HCT116 (cell line): Measurements from ENCODE around the gene TMEM41A. TPM values are rescaled to one million over a fixed set of nuclear protein-coding genes. Genes with fewer than 3 reads are reported as not detected.

ENCODE experiments used
- ATAC-seq: fragments of 200-7000 bp; cut with Tn5 transposase; 2 replicates; pipeline ENCODE4 v1.9.1; 2020; ENCODE audit warnings: mild to moderate bottlenecking, moderate library complexity
- BruUV-seq: library from RNA; stranded (reverse); fragments of 400-500 nt; replicated peaks from 2 replicates; lab custom pipeline; 2021; lab: Mats Ljungman, UMichigan
- CTCF ChIA-PET: fragments of 300-600 bp; sonication (Branson Sonifier 250); formaldehyde crosslinking; loops from one replicate; lab custom pipeline; 2021; ENCODE audit warnings: antibody characterized with exemption; lab: Charles Lee
- POLR2A ChIA-PET: fragments of 300-600, 350-600 bp; sonication (Branson Sonifier 250); formaldehyde crosslinking; loops from one replicate; lab custom pipeline; 2021; ENCODE audit warnings: antibody characterized with exemption; lab: Charles Lee
- RAD21 ChIA-PET, 2 experiments: fragments of 300-600 bp; sonication (Branson Sonifier 250); formaldehyde crosslinking; loops; one replicate each; lab custom pipeline; 2023; ENCODE audit warnings: low total read pairs in 2 of 2; ENCODE audit not compliant: uncharacterized antibody in 2 of 2, unreplicated experiment in 2 of 2, low non-redundant PET in 1 of 2; lab: Charles Lee
- DNase-seq: peaks from one replicate; pipeline ENCODE4 v3.0.0-alpha.2; 2010; ENCODE audit warnings: low read depth, low spot score
- H2AFZ ChIP-seq: fragments of 200-600 bp; shearing (Covaris generic), sonication (generic); 2 replicates; pipeline ENCODE4 v1.6.1; 2017; ENCODE audit warnings: low read depth, mixed run types, mixed read lengths, antibody characterized with exemption, low read length; ENCODE audit not compliant: poor library complexity, severe bottlenecking
- H3K27ac ChIP-seq: 2 replicates; pipeline ENCODE4 v1.5.1; 2012; ENCODE audit warnings: low read depth, low read length
- H3K27me3 ChIP-seq: fragments of 200-600 bp; sonication (generic); 2 replicates; pipeline ENCODE4 v1.6.1; 2016; ENCODE audit warnings: mixed run types, low read length, mixed read lengths; ENCODE audit not compliant: insufficient read depth
- H3K36me3 ChIP-seq, 2 experiments: fragments of 200-500 bp in 1 of 2; fragments of 200-600 bp in 1 of 2; sonication (Bioruptor generic) in 1 of 2; sonication (generic) in 1 of 2; 2 replicates each; pipeline versions ENCODE4 v1.5.1 to v1.6.1; 2014 to 2016; ENCODE audit warnings: low read length in 2 of 2, inconsistent platforms in 1 of 2, mixed read lengths in 1 of 2, mixed run types in 1 of 2; ENCODE audit not compliant: insufficient read depth in 2 of 2, control insufficient read depth in 1 of 2
- H3K4me1 ChIP-seq, 2 experiments: fragments of 200-600 bp in 1 of 2; sonication (generic) in 1 of 2; 2 replicates each; pipeline versions ENCODE4 v1.5.1 to v1.6.1; 2012 to 2017; ENCODE audit warnings: low read length in 2 of 2, inconsistent platforms in 1 of 2, mild to moderate bottlenecking in 1 of 2, mixed read lengths in 1 of 2, mixed run types in 1 of 2, moderate library complexity in 1 of 2; ENCODE audit not compliant: insufficient read depth in 2 of 2, control insufficient read depth in 1 of 2
- H3K4me2 ChIP-seq: fragments of 200-600 bp; sonication (generic); 2 replicates; pipeline ENCODE4 v1.6.1; 2017; ENCODE audit warnings: mixed run types, low read length, mixed read lengths
- H3K4me3 ChIP-seq, 2 experiments: fragments of 200-600 bp in 1 of 2; sonication (generic) in 1 of 2; replicated peaks in 1 of 2; 2 replicates each; pipeline ENCODE4 v1.5.1; 2011 to 2016; ENCODE audit warnings: low read length in 2 of 2, control low read depth in 1 of 2, low read depth in 1 of 2, mild to moderate bottlenecking in 1 of 2, mixed read lengths in 1 of 2, mixed run types in 1 of 2
- H3K79me2 ChIP-seq: fragments of 200-600 bp; sonication (generic); 2 replicates; pipeline ENCODE4 v1.6.1; 2017; ENCODE audit warnings: mild to moderate bottlenecking, mixed run types, low read length, moderate library complexity, mixed read lengths; ENCODE audit not compliant: insufficient read depth
- H3K9ac ChIP-seq: fragments of 200-600 bp; sonication (generic); 2 replicates; pipeline ENCODE4 v1.6.1; 2016; ENCODE audit warnings: low read length, mixed read lengths
- H3K9me2 ChIP-seq: fragments of 200-600 bp; sonication (generic), shearing (Covaris generic); 2 replicates; pipeline ENCODE4 v1.6.1; 2017; ENCODE audit warnings: mixed run types, mild to moderate bottlenecking, moderate library complexity; ENCODE audit not compliant: insufficient read depth
- H3K9me3 ChIP-seq, 2 experiments: fragments of 200-500 bp in 1 of 2; fragments of 200-600 bp in 1 of 2; sonication (Bioruptor generic) in 1 of 2; sonication (generic) in 1 of 2; 2 replicates each; pipeline ENCODE4 v1.6.1; 2014 to 2017; ENCODE audit warnings: low read length in 2 of 2, mixed read lengths in 2 of 2, inconsistent platforms in 1 of 2, low read depth in 1 of 2, mild to moderate bottlenecking in 1 of 2, mixed run types in 1 of 2, moderate library complexity in 1 of 2; ENCODE audit not compliant: control insufficient read depth in 1 of 2, insufficient read depth in 1 of 2
- H4K20me1 ChIP-seq: fragments of 200-600 bp; sonication (generic), shearing (Covaris generic); 2 replicates; pipeline ENCODE4 v1.6.1; 2017; ENCODE audit warnings: mixed run types, mild to moderate bottlenecking, moderate library complexity; ENCODE audit not compliant: insufficient read depth
- EGR1 ChIP-seq: IDR thresholded peaks from 2 replicates; pipeline ENCODE4 v1.6.1; 2012; ENCODE audit warnings: low read depth
- ELF1 ChIP-seq: IDR thresholded peaks from 2 replicates; pipeline ENCODE4 v1.6.1; 2012; ENCODE audit warnings: low read depth, borderline replicate concordance
- EZH2 ChIP-seq: fragments of 200-600 bp; sonication (generic); IDR thresholded peaks from 2 replicates; pipeline ENCODE4 v1.6.1; 2017; ENCODE audit warnings: antibody characterized with exemption, mixed run types
- EZH2phosphoT487 ChIP-seq: fragments of 200-600 bp; IDR thresholded peaks from 2 replicates; pipeline ENCODE4 v1.6.1; 2018; ENCODE audit warnings: antibody characterized with exemption, borderline replicate concordance
- FOSL1 ChIP-seq: IDR thresholded peaks from 2 replicates; pipeline ENCODE4 v1.6.1; 2012; ENCODE audit warnings: low read depth
- JUND ChIP-seq: IDR thresholded peaks from 2 replicates; pipeline ENCODE4 v1.6.1; 2012
- POLR2A ChIP-seq: IDR thresholded peaks from 2 replicates; pipeline ENCODE4 v1.7.0; 2011; ENCODE audit warnings: borderline replicate concordance; ENCODE audit not compliant: insufficient read depth, insufficient read length; ENCODE audit errors: extremely low read depth
- POLR2AphosphoS5 ChIP-seq: IDR thresholded peaks from 2 replicates; pipeline ENCODE4 v1.6.1; 2011; ENCODE audit warnings: mild to moderate bottlenecking, low read depth, low read length, moderate library complexity
- RAD21 ChIP-seq: IDR thresholded peaks from 2 replicates; pipeline ENCODE4 v1.6.1; 2012; ENCODE audit warnings: low read depth, mild to moderate bottlenecking
- SIN3A ChIP-seq: IDR thresholded peaks from 2 replicates; pipeline ENCODE4 v1.6.1; 2012; ENCODE audit warnings: low read depth
- SP1 ChIP-seq: IDR thresholded peaks from 2 replicates; pipeline ENCODE4 v1.6.1; 2012; ENCODE audit warnings: low read depth
- SRF ChIP-seq: IDR thresholded peaks from 2 replicates; pipeline ENCODE4 v1.6.1; 2012; ENCODE audit warnings: low read depth
- TCF7L2 ChIP-seq: IDR thresholded peaks from 2 replicates; pipeline ENCODE4 v1.7.0; 2011; ENCODE audit warnings: borderline replicate concordance, inconsistent platforms; ENCODE audit not compliant: insufficient read depth, insufficient read length; ENCODE audit errors: extremely low read depth
- YY1 ChIP-seq: IDR thresholded peaks from 2 replicates; pipeline ENCODE4 v1.6.1; 2011; ENCODE audit warnings: low read length, low read depth, moderate library complexity, mild to moderate bottlenecking; ENCODE audit not compliant: insufficient replicate concordance; ENCODE audit errors: extremely low read depth
- intact Hi-C: fragments of 100-400 bp; cut with micrococcal nuclease; formaldehyde crosslinking; loops from 2 replicates; pipeline ENCODE4 v1.10.0; 2022
- total RNA-seq: library from RNA; stranded (reverse); gene quantifications from one replicate; pipeline ENCODE4 v1.2.1, GENCODE V29; 2021; ENCODE audit not compliant: unreplicated experiment
- TF ChIP-seq, protein P1 (sequence below), 3 experiments: fragments of 200-600 bp in 1 of 3; sonication (generic) in 1 of 3; IDR thresholded peaks in 2 of 3; conservative IDR thresholded peaks in 1 of 3; 2 replicates each; pipeline ENCODE4 v1.5.1; 2012 to 2017; ENCODE audit warnings: low read depth in 2 of 3, low read length in 2 of 3, antibody characterized with exemption in 1 of 3, borderline replicate concordance in 1 of 3, control low read depth in 1 of 3, mild to moderate bottlenecking in 1 of 3, mixed read lengths in 1 of 3, mixed run types in 1 of 3, moderate library complexity in 1 of 3; ENCODE audit not compliant: insufficient read depth in 1 of 3
- TF ChIP-seq, protein P2 (sequence below): IDR thresholded peaks from 2 replicates; pipeline ENCODE4 v1.6.1; 2011; ENCODE audit warnings: mild to moderate bottlenecking, low read length, moderate library complexity; ENCODE audit not compliant: insufficient replicate concordance; ENCODE audit errors: extremely low read depth
- TF ChIP-seq, protein P3 (sequence below): IDR thresholded peaks from 2 replicates; pipeline ENCODE4 v1.6.1; 2012
- TF ChIP-seq, protein P4 (sequence below): IDR thresholded peaks from 2 replicates; pipeline ENCODE4 v1.6.1; 2012; ENCODE audit warnings: low read depth

TMEM41A gene
- total RNA-seq, 1 experiment from 2014 or later = 25.4 TPM

DNA sequence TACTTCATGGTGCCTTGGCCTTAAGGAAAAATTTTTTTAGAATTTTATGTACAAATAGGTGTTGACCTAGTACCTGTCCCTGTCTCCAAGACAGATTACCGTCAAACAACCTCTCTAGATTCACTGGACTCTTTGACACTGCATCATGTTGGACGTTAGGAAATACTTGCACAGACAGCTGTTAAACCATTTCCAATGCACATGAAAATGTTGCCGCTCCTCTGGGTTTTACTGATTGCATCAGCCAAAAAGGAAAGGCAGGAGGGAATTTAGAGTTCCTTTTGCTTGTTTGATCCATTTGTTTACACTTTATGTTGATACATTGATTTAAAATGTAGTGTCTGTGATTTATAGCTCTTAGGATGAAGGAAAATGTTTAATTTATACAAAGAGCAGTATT is 14.5 kb downstream of the TMEM41A start:
- ChIA-PET POLR2A (no interaction called here), CTCF (interaction anchor here (1.3 kb wide), 1 partner anchor 75 kb away, joined by 3 read pairs; no protein-coding TSS in a partner anchor), RAD21 (no interaction called here)
- no TSS peak for BruUV-seq
- intact Hi-C loops = no loop called here
- DNase-seq = no peak
- H3K9me3 ChIP-seq = no peaks in the 10 kb centered on the region
- peaks cover 2 to 4% of the 10 kb centered on the region in 2 experiments; a peak in 2 of 4 replicates for H3K36me3 ChIP-seq
- no peak overlapping the region for H3K27ac ChIP-seq
- ATAC-seq = no peak
- no peaks in the 10 kb centered on the region for H3K9me2 ChIP-seq
- no peak overlapping the region for H2AFZ ChIP-seq
- no peak overlapping the region for H3K4me2 ChIP-seq
- H3K79me2 ChIP-seq = no peaks in the 10 kb centered on the region
- TF ChIP-seq JUND (no peak), EZH2 (no peak), EZH2phosphoT487 (no peak), POLR2AphosphoS5 (no peak), TCF7L2 (no peak), RAD21 (no peak), SIN3A (no peak), POLR2A (no peak), EGR1 (no peak), SP1 (no peak), YY1 (no peak), ELF1 (no peak), SRF (no peak), FOSL1 (no peak)
- TF ChIP-seq, protein P1, sequence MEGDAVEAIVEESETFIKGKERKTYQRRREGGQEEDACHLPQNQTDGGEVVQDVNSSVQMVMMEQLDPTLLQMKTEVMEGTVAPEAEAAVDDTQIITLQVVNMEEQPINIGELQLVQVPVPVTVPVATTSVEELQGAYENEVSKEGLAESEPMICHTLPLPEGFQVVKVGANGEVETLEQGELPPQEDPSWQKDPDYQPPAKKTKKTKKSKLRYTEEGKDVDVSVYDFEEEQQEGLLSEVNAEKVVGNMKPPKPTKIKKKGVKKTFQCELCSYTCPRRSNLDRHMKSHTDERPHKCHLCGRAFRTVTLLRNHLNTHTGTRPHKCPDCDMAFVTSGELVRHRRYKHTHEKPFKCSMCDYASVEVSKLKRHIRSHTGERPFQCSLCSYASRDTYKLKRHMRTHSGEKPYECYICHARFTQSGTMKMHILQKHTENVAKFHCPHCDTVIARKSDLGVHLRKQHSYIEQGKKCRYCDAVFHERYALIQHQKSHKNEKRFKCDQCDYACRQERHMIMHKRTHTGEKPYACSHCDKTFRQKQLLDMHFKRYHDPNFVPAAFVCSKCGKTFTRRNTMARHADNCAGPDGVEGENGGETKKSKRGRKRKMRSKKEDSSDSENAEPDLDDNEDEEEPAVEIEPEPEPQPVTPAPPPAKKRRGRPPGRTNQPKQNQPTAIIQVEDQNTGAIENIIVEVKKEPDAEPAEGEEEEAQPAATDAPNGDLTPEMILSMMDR (IDR thresholded peaks at IDR 0.05 in 2 of 3, conservative IDR thresholded peaks at IDR 0.05 in 1 of 3; ENCODE audit: borderline replicate concordance in 1 of 3, insufficient read depth in 1 of 3, low read depth in 2 of 3, low read length in 2 of 3) = no peak
- TF ChIP-seq, protein P2, sequence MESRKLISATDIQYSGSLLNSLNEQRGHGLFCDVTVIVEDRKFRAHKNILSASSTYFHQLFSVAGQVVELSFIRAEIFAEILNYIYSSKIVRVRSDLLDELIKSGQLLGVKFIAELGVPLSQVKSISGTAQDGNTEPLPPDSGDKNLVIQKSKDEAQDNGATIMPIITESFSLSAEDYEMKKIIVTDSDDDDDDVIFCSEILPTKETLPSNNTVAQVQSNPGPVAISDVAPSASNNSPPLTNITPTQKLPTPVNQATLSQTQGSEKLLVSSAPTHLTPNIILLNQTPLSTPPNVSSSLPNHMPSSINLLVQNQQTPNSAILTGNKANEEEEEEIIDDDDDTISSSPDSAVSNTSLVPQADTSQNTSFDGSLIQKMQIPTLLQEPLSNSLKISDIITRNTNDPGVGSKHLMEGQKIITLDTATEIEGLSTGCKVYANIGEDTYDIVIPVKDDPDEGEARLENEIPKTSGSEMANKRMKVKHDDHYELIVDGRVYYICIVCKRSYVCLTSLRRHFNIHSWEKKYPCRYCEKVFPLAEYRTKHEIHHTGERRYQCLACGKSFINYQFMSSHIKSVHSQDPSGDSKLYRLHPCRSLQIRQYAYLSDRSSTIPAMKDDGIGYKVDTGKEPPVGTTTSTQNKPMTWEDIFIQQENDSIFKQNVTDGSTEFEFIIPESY = no peak
- TF ChIP-seq, protein P3, sequence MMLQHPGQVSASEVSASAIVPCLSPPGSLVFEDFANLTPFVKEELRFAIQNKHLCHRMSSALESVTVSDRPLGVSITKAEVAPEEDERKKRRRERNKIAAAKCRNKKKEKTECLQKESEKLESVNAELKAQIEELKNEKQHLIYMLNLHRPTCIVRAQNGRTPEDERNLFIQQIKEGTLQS = no peak
- TF ChIP-seq, protein P4, sequence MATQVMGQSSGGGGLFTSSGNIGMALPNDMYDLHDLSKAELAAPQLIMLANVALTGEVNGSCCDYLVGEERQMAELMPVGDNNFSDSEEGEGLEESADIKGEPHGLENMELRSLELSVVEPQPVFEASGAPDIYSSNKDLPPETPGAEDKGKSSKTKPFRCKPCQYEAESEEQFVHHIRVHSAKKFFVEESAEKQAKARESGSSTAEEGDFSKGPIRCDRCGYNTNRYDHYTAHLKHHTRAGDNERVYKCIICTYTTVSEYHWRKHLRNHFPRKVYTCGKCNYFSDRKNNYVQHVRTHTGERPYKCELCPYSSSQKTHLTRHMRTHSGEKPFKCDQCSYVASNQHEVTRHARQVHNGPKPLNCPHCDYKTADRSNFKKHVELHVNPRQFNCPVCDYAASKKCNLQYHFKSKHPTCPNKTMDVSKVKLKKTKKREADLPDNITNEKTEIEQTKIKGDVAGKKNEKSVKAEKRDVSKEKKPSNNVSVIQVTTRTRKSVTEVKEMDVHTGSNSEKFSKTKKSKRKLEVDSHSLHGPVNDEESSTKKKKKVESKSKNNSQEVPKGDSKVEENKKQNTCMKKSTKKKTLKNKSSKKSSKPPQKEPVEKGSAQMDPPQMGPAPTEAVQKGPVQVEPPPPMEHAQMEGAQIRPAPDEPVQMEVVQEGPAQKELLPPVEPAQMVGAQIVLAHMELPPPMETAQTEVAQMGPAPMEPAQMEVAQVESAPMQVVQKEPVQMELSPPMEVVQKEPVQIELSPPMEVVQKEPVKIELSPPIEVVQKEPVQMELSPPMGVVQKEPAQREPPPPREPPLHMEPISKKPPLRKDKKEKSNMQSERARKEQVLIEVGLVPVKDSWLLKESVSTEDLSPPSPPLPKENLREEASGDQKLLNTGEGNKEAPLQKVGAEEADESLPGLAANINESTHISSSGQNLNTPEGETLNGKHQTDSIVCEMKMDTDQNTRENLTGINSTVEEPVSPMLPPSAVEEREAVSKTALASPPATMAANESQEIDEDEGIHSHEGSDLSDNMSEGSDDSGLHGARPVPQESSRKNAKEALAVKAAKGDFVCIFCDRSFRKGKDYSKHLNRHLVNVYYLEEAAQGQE = no peak
- no peak overlapping the region for H3K4me3 ChIP-seq
- no peak overlapping the region for H3K9ac ChIP-seq
- no peaks in the 10 kb centered on the region for H3K27me3 ChIP-seq
- H3K4me1 ChIP-seq = no peaks in the 10 kb centered on the region
- no peaks in the 10 kb centered on the region for H4K20me1 ChIP-seq
